A549 (cell line): ENCODE results near the gene DRC3.

Source experiments
- CEBPB ChIP-seq, 2 experiments: fragments of >200 bp in 1 of 2; sonication (Bioruptor Twin) in 1 of 2; formaldehyde crosslinking in 1 of 2; IDR thresholded peaks; 2 replicates each; pipeline ENCODE4 v1.6.1; 2012 to 2016
- EP300 ChIP-seq, 2 experiments: fragments of >200 bp; sonication (Bioruptor Twin); formaldehyde crosslinking; IDR thresholded peaks; 2 replicates in 1 of 2; 3 replicates in 1 of 2; pipeline ENCODE4 v1.6.1; 2016 to 2017
- NFE2L2 ChIP-seq: fragments of 150-350 bp; conservative IDR thresholded peaks from 2 replicates; pipeline ENCODE4 v1.6.1; 2014; ENCODE audit warnings: low read length
- POLR2A ChIP-seq: IDR thresholded peaks from 2 replicates; pipeline ENCODE4 v1.6.1; 2012; ENCODE audit warnings: mild to moderate bottlenecking, low read length
- RAD21 ChIP-seq, 2 experiments: fragments of >200 bp in 1 of 2; sonication (Bioruptor Twin) in 1 of 2; formaldehyde crosslinking in 1 of 2; IDR thresholded peaks in 1 of 2; conservative IDR thresholded peaks in 1 of 2; 2 replicates in 1 of 2; 3 replicates in 1 of 2; pipeline ENCODE4 v1.6.1; 2012 to 2018; ENCODE audit warnings: inconsistent platforms in 1 of 2
- SMC3 ChIP-seq: fragments of >200 bp; sonication (Bioruptor Twin); formaldehyde crosslinking; IDR thresholded peaks from 3 replicates; pipeline ENCODE4 v1.6.1; 2018; ENCODE audit warnings: inconsistent platforms
- TF ChIP-seq, protein P1 (sequence below): fragments of >200 bp; sonication (Bioruptor Twin); formaldehyde crosslinking; IDR thresholded peaks from 3 replicates; pipeline ENCODE4 v1.5.1; 2016

DNA sequence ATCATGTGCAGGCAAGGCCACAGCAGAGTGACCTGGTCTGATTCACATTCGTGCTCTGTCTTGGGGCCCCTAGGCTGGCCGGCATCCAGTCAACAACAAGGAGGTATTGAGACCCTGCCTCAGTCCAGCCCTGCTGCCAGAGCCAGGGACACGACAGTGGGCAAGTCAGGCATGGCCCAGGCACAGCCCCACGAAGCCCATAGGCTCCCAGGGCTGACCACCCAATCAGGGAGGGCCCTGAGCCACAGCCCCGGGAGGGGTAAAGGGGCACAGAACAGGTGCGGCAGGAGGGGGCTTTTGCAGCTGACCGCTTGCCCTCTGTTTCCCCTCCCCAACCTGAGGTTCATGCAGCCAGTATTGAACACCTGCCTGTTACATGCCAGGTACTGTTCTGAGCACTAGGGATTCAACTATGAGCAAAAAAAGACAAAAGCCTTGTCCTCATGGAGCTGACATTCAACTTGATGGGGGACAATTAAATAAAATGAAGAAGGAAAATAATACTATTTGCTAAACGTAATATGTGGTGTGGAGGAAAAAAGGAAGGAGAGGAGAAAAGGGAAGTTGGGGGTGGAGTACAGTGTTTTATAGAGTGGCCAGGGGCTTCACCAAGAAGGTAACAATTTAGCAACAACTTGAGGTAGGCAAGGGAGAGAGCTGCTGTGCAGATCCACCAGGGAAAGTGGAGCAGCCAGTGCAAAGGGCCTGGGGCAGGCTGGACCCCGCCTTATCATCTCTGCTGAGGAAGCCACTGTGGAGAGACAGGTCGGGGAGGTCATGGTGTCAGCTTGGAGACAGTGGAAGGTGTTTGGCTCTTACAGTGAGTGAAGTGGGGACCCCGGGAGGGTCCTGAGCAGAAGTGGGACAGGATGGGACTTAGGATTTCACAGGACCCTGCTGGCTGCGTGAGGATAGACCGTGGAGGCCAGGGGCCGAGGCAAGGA, 6.1 kb downstream of the DRC3 start:
- no peak for TF ChIP-seq NFE2L2
- no peak for TF ChIP-seq EP300 (IDR thresholded peaks at IDR 0.05)
- no peak for TF ChIP-seq POLR2A
- no peak for TF ChIP-seq RAD21 (conservative IDR thresholded peaks at IDR 0.05 in 1 of 2, IDR thresholded peaks at IDR 0.05 in 1 of 2)
- TF ChIP-seq CEBPB (IDR thresholded peaks at IDR 0.05), result no peak
- TF ChIP-seq, protein P1, sequence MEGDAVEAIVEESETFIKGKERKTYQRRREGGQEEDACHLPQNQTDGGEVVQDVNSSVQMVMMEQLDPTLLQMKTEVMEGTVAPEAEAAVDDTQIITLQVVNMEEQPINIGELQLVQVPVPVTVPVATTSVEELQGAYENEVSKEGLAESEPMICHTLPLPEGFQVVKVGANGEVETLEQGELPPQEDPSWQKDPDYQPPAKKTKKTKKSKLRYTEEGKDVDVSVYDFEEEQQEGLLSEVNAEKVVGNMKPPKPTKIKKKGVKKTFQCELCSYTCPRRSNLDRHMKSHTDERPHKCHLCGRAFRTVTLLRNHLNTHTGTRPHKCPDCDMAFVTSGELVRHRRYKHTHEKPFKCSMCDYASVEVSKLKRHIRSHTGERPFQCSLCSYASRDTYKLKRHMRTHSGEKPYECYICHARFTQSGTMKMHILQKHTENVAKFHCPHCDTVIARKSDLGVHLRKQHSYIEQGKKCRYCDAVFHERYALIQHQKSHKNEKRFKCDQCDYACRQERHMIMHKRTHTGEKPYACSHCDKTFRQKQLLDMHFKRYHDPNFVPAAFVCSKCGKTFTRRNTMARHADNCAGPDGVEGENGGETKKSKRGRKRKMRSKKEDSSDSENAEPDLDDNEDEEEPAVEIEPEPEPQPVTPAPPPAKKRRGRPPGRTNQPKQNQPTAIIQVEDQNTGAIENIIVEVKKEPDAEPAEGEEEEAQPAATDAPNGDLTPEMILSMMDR, result no peak
- no peak for TF ChIP-seq SMC3
